T-cell (primary cell): ENCODE measurements around the gene RBM25. TPM values are rescaled to one million over a fixed set of nuclear protein-coding genes. Genes with fewer than 3 reads are reported as not detected.

Experiments
- ATAC-seq, 4 experiments: fragments of 200-7000 bp in 3 of 4; fragments of 150-1000 bp in 1 of 4; cut with Tn5 transposase; replicated peaks in 1 of 4; 1 replicate in 3 of 4; 2 replicates in 1 of 4; pipeline ENCODE4 v1.10.0; 2021; ENCODE audit warnings: moderate library complexity in 3 of 4, mild to moderate bottlenecking in 2 of 4, moderate number of reproducible peaks in 1 of 4
- CTCF ChIA-PET, 2 donors: fragments of 300-600 bp; sonication (Branson Sonifier 250); formaldehyde crosslinking; loops; one replicate each; lab custom pipeline; 2022; ENCODE audit warnings: antibody characterized with exemption in 2 of 2; lab: Charles Lee
- POLR2A ChIA-PET, 2 donors: fragments of 300-600 bp; sonication (Branson Sonifier 250); formaldehyde crosslinking; loops; one replicate each; lab custom pipeline; 2022; ENCODE audit warnings: antibody characterized with exemption in 2 of 2; lab: Charles Lee
- DNase-seq, 35 experiments: peaks; one replicate each; pipeline versions ENCODE4 v3.0.0 to v3.0.0-alpha.2; 2013 to 2023
- H3K27ac ChIP-seq: one replicate; pipeline ENCODE4 v1.5.1; 2013; ENCODE audit warnings: low read length
- H3K27me3 ChIP-seq, 2 experiments: replicated peaks in 1 of 2; 1 replicate in 1 of 2; 2 replicates in 1 of 2; pipeline versions ENCODE4 v1.6.1 to v1.7.0; 2013; ENCODE audit warnings: low read length in 1 of 2, mixed read lengths in 1 of 2; ENCODE audit not compliant: control insufficient read depth in 2 of 2, insufficient read depth in 2 of 2; ENCODE audit errors: extremely low read depth in 1 of 2
- H3K36me3 ChIP-seq, 2 donors: 1 replicate in 1 of 2; 2 replicates in 1 of 2; pipeline versions ENCODE4 v1.6.1 to v1.7.0; 2013; ENCODE audit warnings: low read length in 1 of 2; ENCODE audit not compliant: control insufficient read depth in 2 of 2, insufficient read depth in 1 of 2; ENCODE audit errors: extremely low read depth in 1 of 2
- H3K4me1 ChIP-seq, 2 experiments: 1 replicate in 1 of 2; 2 replicates in 1 of 2; pipeline versions ENCODE4 v1.6.1 to v1.7.0; 2013; ENCODE audit warnings: low read length in 2 of 2, mixed read lengths in 1 of 2; ENCODE audit not compliant: insufficient read depth in 2 of 2, control insufficient read depth in 1 of 2; ENCODE audit errors: extremely low read depth in 1 of 2
- H3K4me3 ChIP-seq, 2 donors: 1 replicate in 1 of 2; 2 replicates in 1 of 2; pipeline versions ENCODE4 v1.5.1 to v1.7.0; 2013; ENCODE audit warnings: mild to moderate bottlenecking in 2 of 2, low read length in 1 of 2, moderate library complexity in 1 of 2; ENCODE audit not compliant: control insufficient read depth in 1 of 2; ENCODE audit errors: extremely low read depth in 1 of 2
- H3K9me3 ChIP-seq: 2 replicates; pipeline ENCODE4 v1.7.0; 2013
- H3K27ac Mint-ChIP-seq, 2 donors: one replicate each; pipeline ENCODE4 v1.8.0; 2020 to 2021; ENCODE audit warnings: mild to moderate bottlenecking in 2 of 2, mixed read lengths in 2 of 2
- H3K27me3 Mint-ChIP-seq, 2 donors: one replicate each; pipeline ENCODE4 v1.8.0; 2021 to 2022; ENCODE audit warnings: mixed read lengths in 2 of 2
- H3K36me3 Mint-ChIP-seq: one replicate; pipeline ENCODE4 v1.8.0; 2021; ENCODE audit warnings: mixed read lengths
- H3K4me1 Mint-ChIP-seq, 3 donors: one replicate each; pipeline ENCODE4 v1.8.0; 2020 to 2022; ENCODE audit warnings: mixed read lengths in 3 of 3, mild to moderate bottlenecking in 1 of 3
- H3K4me3 Mint-ChIP-seq, 3 donors: one replicate each; pipeline ENCODE4 v1.8.0; 2020 to 2022; ENCODE audit warnings: mild to moderate bottlenecking in 3 of 3, mixed read lengths in 3 of 3, moderate library complexity in 3 of 3
- H3K9me3 Mint-ChIP-seq, 3 donors: one replicate each; pipeline ENCODE4 v1.8.0; 2020 to 2022; ENCODE audit warnings: mixed read lengths in 3 of 3
- WGBS: methylation state at CpG from one replicate; pipeline ENCODE4 v1.1.5; 2013; ENCODE audit warnings: missing lambda C conversion rate; ENCODE audit not compliant: insufficient coverage; 5-methylcytosine and 5-hydroxymethylcytosine counted together
- total RNA-seq, 35 experiments: library from RNA in 6 of 35; stranded (reverse) in 6 of 35; fragments of 120-200 nt in 1 of 35; gene quantifications; one replicate each; pipeline versions ENCODE4 v1.2.1 to v1.2.4 and lab custom pipeline; 2013 to 2026

The RBM25 gene
- total RNA-seq, 5 donors from 2014 or later (not counting 1 experiment from before 2014, with no cell fraction given): 103 to 163 (median 122) TPM

- no peaks in the 10 kb centered on the region for H3K27me3 ChIP-seq
- WGBS: 3% methylated on average over 15 of the region's 16 CpGs
- peaks cover 7 to 14% (median 13%) of the 10 kb centered on the region in 3 donors for H3K9me3 Mint-ChIP-seq
- peaks cover 11% of the 10 kb centered on the region for H3K36me3 Mint-ChIP-seq
- H3K4me1 Mint-ChIP-seq: peaks cover 25 to 30% (median 27%) of the 10 kb centered on the region in 3 donors
- H3K4me3 ChIP-seq: peak overlapping the region in 1 of 2 donors; percentile 94
- no peaks in the 10 kb centered on the region for H3K27me3 Mint-ChIP-seq
- peaks cover 5 to 27% of the 10 kb centered on the region in 2 experiments for H3K4me1 ChIP-seq
- no peak for ATAC-seq
- ChIA-PET CTCF (interaction anchor here in 1 of 2 donors (0.6 to 0.7 kb wide), 2 partner anchors 12 to 965 kb away, joined by 3 read pairs; no protein-coding TSS in a partner anchor), POLR2A (interaction anchor here (0.5 to 1.6 kb wide), 13 partner anchors 12 to 1926 kb away, joined by 3 to 15 read pairs (median 5); partner anchors contain the start of genes RBM25 (in 1 of the 2), ZFYVE1 (in 1 of the 2) and ZNF410 (in 1 of the 2))
- no peaks in the 10 kb centered on the region for H3K9me3 ChIP-seq
- H3K4me3 Mint-ChIP-seq: peak overlapping the region; percentile 92 to 98 (median 96)
- peak overlapping the region; percentile 90 for H3K27ac ChIP-seq
- DNase-seq: no peak
- H3K36me3 ChIP-seq: no peaks in the 10 kb centered on the region
- H3K27ac Mint-ChIP-seq: peak overlapping the region; percentile 95 to 97
These were observed 77.7 kb downstream of the RBM25 start for GRCh38 chr14:73136085-73136386.

GRCh38 chr14:73136387-73137225 is 78.3 kb downstream of the RBM25 start, which contains the start of gene PSEN1:
TSS of gene PSEN1 (plus strand) at chr14:73136507. CDS start at chr14:73148020, 11,513 bp downstream.
- CTCF ChIA-PET: interaction anchor here in 1 of 2 donors (0.6 to 0.7 kb wide), 2 partner anchors 12 to 964 kb away, joined by 3 read pairs; no protein-coding TSS in a partner anchor
- H3K27ac Mint-ChIP-seq: peak within 1 kb of the TSS; percentile 95 to 97
- peaks cover 27 to 32% (median 29%) of the 10 kb centered on the region in 3 donors for H3K4me1 Mint-ChIP-seq
- Histone ChIP-seq H3K4me1 (peaks cover 5 to 27% of the 10 kb centered on the region in 2 experiments), H3K36me3 (no peaks in the 10 kb centered on the region), H3K27me3 (no peaks in the 10 kb centered on the region), H3K4me3 (peak within 1 kb of the TSS; percentile 87 to 94), H3K9me3 (no peaks in the 10 kb centered on the region), H3K27ac (peak within 1 kb of the TSS; percentile 90)
- H3K9me3 Mint-ChIP-seq: peaks cover 7 to 14% (median 13%) of the 10 kb centered on the region in 3 donors
- H3K36me3 Mint-ChIP-seq: peaks cover 11% of the 10 kb centered on the region
- ATAC-seq (peak; percentile 91 to 97 (median 96)), DNase-seq (peak; percentile 94 to 100 (median 99))
- WGBS: under 1% methylated on average over 71 of the region's 71 CpGs
- H3K27me3 Mint-ChIP-seq: no peaks in the 10 kb centered on the region
- peak within 1 kb of the TSS; percentile 92 to 98 (median 96) for H3K4me3 Mint-ChIP-seq
- POLR2A ChIA-PET: interaction anchor here (0.5 to 1.6 kb wide), 12 partner anchors 12 to 1926 kb away, joined by 3 to 15 read pairs (median 4); partner anchors contain the start of genes RBM25 (in 1 of the 2), ZFYVE1 (in 1 of the 2) and ZNF410 (in 1 of the 2)

GRCh38 chr14:73140811-73141323 is 82.5 kb downstream of the RBM25 start:
- no peak overlapping the region for H3K4me3 Mint-ChIP-seq
- 100% methylated on average over 1 of the region's 1 CpG for WGBS
- H3K9me3 ChIP-seq: no peaks in the 10 kb centered on the region
- ATAC-seq (no peak), DNase-seq (no peak)
- no peak overlapping the region for H3K27ac ChIP-seq
- POLR2A ChIA-PET: interaction anchor here in 1 of 2 donors (0.6 kb wide), 1 partner anchor 516 kb away, joined by 3 read pairs; no protein-coding TSS in a partner anchor
- CTCF ChIA-PET: no interaction called here
- H3K4me1 ChIP-seq: peaks cover 5 to 28% of the 10 kb centered on the region in 2 experiments
- no peaks in the 10 kb centered on the region for H3K27me3 ChIP-seq
- H3K9me3 Mint-ChIP-seq: no peaks in the 10 kb centered on the region
- H3K27me3 Mint-ChIP-seq: no peaks in the 10 kb centered on the region
- H3K36me3 Mint-ChIP-seq: no peaks in the 10 kb centered on the region
- H3K4me3 ChIP-seq: no peak overlapping the region
- no peaks in the 10 kb centered on the region for H3K36me3 ChIP-seq
- H3K4me1 Mint-ChIP-seq: peaks cover 47 to 51% (median 47%) of the 10 kb centered on the region in 3 donors
- peak overlapping the region in 1 of 2 donors; percentile 16 for H3K27ac Mint-ChIP-seq

- Mint-ChIP-seq H3K4me1 (peaks cover 37 to 47% (median 44%) of the 10 kb centered on the region in 3 donors), H3K4me3 (no peak overlapping the region), H3K36me3 (peaks cover 3% of the 10 kb centered on the region), H3K27me3 (no peaks in the 10 kb centered on the region), H3K9me3 (no peaks in the 10 kb centered on the region), H3K27ac (peak overlapping the region in 1 of 2 donors; percentile 49)
- peaks cover 2 to 21% of the 10 kb centered on the region in 2 experiments for H3K4me1 ChIP-seq
- ATAC-seq (peak in 1 of 4 experiments; percentile 52), DNase-seq (no peak)
- no peak overlapping the region for H3K4me3 ChIP-seq
- ChIA-PET POLR2A (interaction anchor here in 1 of 2 donors (0.7 kb wide), 1 partner anchor 47 kb away, joined by 6 read pairs; no protein-coding TSS in a partner anchor), CTCF (no interaction called here)
- no CpG with 5 or more reads among the region's 2 CpGs for WGBS
- H3K9me3 ChIP-seq: no peaks in the 10 kb centered on the region
- H3K27ac ChIP-seq: no peak overlapping the region
- H3K36me3 ChIP-seq: no peaks in the 10 kb centered on the region
- no peaks in the 10 kb centered on the region for H3K27me3 ChIP-seq
These were observed 83.9 kb downstream of the RBM25 start for GRCh38 chr14:73142216-73142615.

- H3K9me3 Mint-ChIP-seq: no peaks in the 10 kb centered on the region
- DNase-seq (no peak), ATAC-seq (no peak)
- Histone ChIP-seq H3K27ac (no peak overlapping the region), H3K36me3 (peaks cover 0 to 5% of the 10 kb centered on the region in 2 donors), H3K9me3 (no peaks in the 10 kb centered on the region), H3K4me3 (no peak overlapping the region), H3K4me1 (peaks cover 0 to 14% of the 10 kb centered on the region in 2 experiments), H3K27me3 (no peaks in the 10 kb centered on the region)
- 93% methylated on average over 4 of the region's 5 CpGs for WGBS
- CTCF ChIA-PET: no interaction called here
- H3K27me3 Mint-ChIP-seq: no peaks in the 10 kb centered on the region
- POLR2A ChIA-PET: interaction anchor here in 1 of 2 donors (0.6 kb wide), 1 partner anchor 17 kb away, joined by 3 read pairs; no protein-coding TSS in a partner anchor
- no peak overlapping the region for H3K4me3 Mint-ChIP-seq
- H3K4me1 Mint-ChIP-seq: peaks cover 32 to 44% (median 42%) of the 10 kb centered on the region in 3 donors
- peaks cover 3% of the 10 kb centered on the region for H3K36me3 Mint-ChIP-seq
- peak overlapping the region; percentile 44 to 49 for H3K27ac Mint-ChIP-seq
These were observed 84.7 kb downstream of the RBM25 start for GRCh38 chr14:73143003-73143402.
